Esophagus squamous epithelium (tissue), 5 donors: ENCODE data around the gene MUSK. TPM values are rescaled to one million over a fixed set of nuclear protein-coding genes. Genes with fewer than 3 reads are reported as not detected.

Source experiments
- DNase-seq: peaks from one replicate; lab custom pipeline; 2025; lab: John Stamatoyannopoulos, UW
- H3K27ac ChIP-seq, 4 donors: fragments of 200-600 bp; sonication (generic); one replicate each; pipeline ENCODE4 v1.5.1; 2016 to 2019; ENCODE audit warnings: mild to moderate bottlenecking in 1 of 4
- H3K27me3 ChIP-seq, 4 donors: fragments of 200-600 bp; sonication (generic); 1 replicate in 3 of 4; 2 replicates in 1 of 4; pipeline versions ENCODE4 v1.5.1 to v1.6.0; 2017 to 2021; ENCODE audit warnings: antibody characterized with exemption in 1 of 4
- H3K36me3 ChIP-seq, 3 donors: fragments of 200-600 bp; sonication (generic); one replicate each; pipeline ENCODE4 v1.5.1; 2016 to 2019
- H3K4me1 ChIP-seq, 3 donors: fragments of 200-600 bp; sonication (generic); one replicate each; pipeline ENCODE4 v1.5.1; 2017 to 2019
- H3K4me3 ChIP-seq, 4 donors: fragments of 200-600 bp; sonication (generic); 1 replicate in 3 of 4; 2 replicates in 1 of 4; pipeline ENCODE4 v1.5.1; 2016 to 2019; ENCODE audit warnings: mild to moderate bottlenecking in 2 of 4, moderate library complexity in 1 of 4
- H3K9me3 ChIP-seq, 3 donors: fragments of 200-600 bp; sonication (generic); one replicate each; pipeline ENCODE4 v1.5.1; 2016 to 2019
- CTCF ChIP-seq, 6 experiments: fragments of 450-650 bp in 4 of 6; fragments of 200-600 bp in 2 of 6; sonication (generic) in 2 of 6; IDR thresholded peaks; one replicate each; pipeline ENCODE4 v1.5.1; 2016 to 2019; ENCODE audit warnings: antibody characterized with exemption in 6 of 6, mild to moderate bottlenecking in 4 of 6, moderate library complexity in 4 of 6
- POLR2A ChIP-seq, 4 donors: fragments of 450-650 bp; IDR thresholded peaks; one replicate each; pipeline ENCODE4 v1.6.1; 2017; ENCODE audit warnings: antibody characterized with exemption in 4 of 4, mild to moderate bottlenecking in 4 of 4, moderate library complexity in 3 of 4
- WGBS, 2 donors: methylation state at CpG; one replicate each; pipeline ENCODE4 v1.1.5; 2018; 5-methylcytosine and 5-hydroxymethylcytosine counted together
- intact Hi-C: fragments of 100-400 bp; cut with DNase I; formaldehyde crosslinking; loops from one replicate; pipeline ENCODE4 v1.15.0; 2022
- total RNA-seq, 4 donors: library from RNA; depleted of rRNA; stranded (reverse); fragments of >200 nt; gene quantifications; one replicate each; pipeline ENCODE4 v1.1.0, GENCODE V29; 2016
- donor health status: DM: yes; HTN: yes; CAD: no.

The MUSK gene
- total RNA-seq, 4 donors from 2014 or later: 0.15 to 10.1 (median 1.5) TPM

- intact Hi-C loops: no loop called here
- no peak overlapping the region for H3K4me3 ChIP-seq
- H3K27ac ChIP-seq: no peak overlapping the region
- no peaks in the 10 kb centered on the region for H3K9me3 ChIP-seq
- WGBS, 2 donors: 51 to 55% methylated on average over 3 of the region's 3 CpGs
- no peaks in the 10 kb centered on the region for H3K36me3 ChIP-seq
- H3K4me1 ChIP-seq: peaks cover 0 to 4% (median 0%) of the 10 kb centered on the region in 3 donors
- TF ChIP-seq CTCF (IDR thresholded peaks at IDR 0.05): no peak
- TF ChIP-seq POLR2A (IDR thresholded peaks at IDR 0.05): no peak
- H3K27me3 ChIP-seq: no peaks in the 10 kb centered on the region
- no peak for DNase-seq
These were observed 174.4 kb downstream of the MUSK start for GRCh38 chr9:110842986-110843385.

DNA sequence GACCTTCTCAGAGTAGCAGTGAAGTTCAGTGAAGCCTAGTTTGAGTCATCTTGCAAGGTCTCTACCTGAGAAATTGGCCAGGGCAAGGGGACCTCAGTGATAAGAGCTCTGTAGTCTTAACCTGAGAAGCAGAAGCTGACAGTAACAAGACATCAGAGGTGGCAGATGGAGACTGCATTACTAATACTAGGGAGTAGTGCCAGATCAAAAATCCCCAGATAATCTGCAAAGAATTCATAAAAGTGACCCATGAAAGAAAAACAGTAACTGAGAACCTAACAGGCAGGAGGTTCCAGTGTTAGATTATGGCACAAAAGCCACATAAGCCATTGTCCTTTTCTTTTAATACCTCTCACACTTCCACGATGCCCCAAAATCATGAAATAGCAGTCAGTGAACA lies 175.5 kb downstream of the MUSK start:
- Histone ChIP-seq H3K9me3 (no peaks in the 10 kb centered on the region), H3K27ac (no peak overlapping the region), H3K4me1 (peaks cover 0 to 4% (median 0%) of the 10 kb centered on the region in 3 donors), H3K4me3 (no peak overlapping the region), H3K27me3 (no peaks in the 10 kb centered on the region), H3K36me3 (no peaks in the 10 kb centered on the region)
- intact Hi-C loops: no loop called here
- WGBS, 2 donors: 44% methylated on average over 1 of the region's 1 CpG
- DNase-seq: no peak
- TF ChIP-seq POLR2A (IDR thresholded peaks at IDR 0.05) (no peak), CTCF (IDR thresholded peaks at IDR 0.05) (no peak)

DNA sequence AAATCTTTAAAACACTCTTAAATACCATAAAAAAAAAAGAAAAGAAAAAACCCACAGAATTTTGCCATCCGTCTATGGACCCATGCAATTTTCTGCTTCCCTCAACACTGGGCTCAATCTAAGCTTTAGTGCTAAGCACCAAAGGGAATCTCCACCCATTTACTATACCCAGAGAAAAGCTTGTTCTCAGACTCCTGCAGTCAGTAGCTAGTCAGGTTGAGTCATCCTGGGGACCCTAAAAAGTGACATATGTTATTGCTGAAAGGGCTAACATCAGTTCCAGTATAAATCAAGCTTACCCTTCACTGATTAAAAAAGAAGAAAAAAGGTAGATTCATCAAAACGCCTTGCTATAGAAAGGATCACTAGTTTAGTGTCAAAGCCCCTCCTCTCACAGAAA lies 177.6 kb downstream of the MUSK start:
- H3K27me3 ChIP-seq: no peaks in the 10 kb centered on the region
- TF ChIP-seq POLR2A (IDR thresholded peaks at IDR 0.05) (no peak), CTCF (IDR thresholded peaks at IDR 0.05) (no peak)
- H3K27ac ChIP-seq: no peak overlapping the region
- peaks cover 0 to 4% (median 0%) of the 10 kb centered on the region in 3 donors for H3K4me1 ChIP-seq
- H3K4me3 ChIP-seq: no peak overlapping the region
- WGBS, 2 donors: 79 to 91% methylated on average over 2 of the region's 2 CpGs
- H3K36me3 ChIP-seq: no peaks in the 10 kb centered on the region
- DNase-seq: no peak
- intact Hi-C loops: no loop called here
- H3K9me3 ChIP-seq: no peaks in the 10 kb centered on the region

GRCh38 chr9:110847671-110848070 lies 179.1 kb downstream of the MUSK start:
- Histone ChIP-seq H3K4me3 (no peak overlapping the region), H3K36me3 (no peaks in the 10 kb centered on the region), H3K27ac (peak overlapping the region in 1 of 4 donors; percentile 10), H3K4me1 (peaks cover 0 to 4% (median 0%) of the 10 kb centered on the region in 3 donors), H3K27me3 (no peaks in the 10 kb centered on the region), H3K9me3 (no peaks in the 10 kb centered on the region)
- intact Hi-C loops: no loop called here
- DNase-seq: no peak
- WGBS, 2 donors: 16 to 21% methylated on average over 3 of the region's 3 CpGs
- TF ChIP-seq CTCF (IDR thresholded peaks at IDR 0.05) (no peak), POLR2A (IDR thresholded peaks at IDR 0.05) (no peak)

- no peak overlapping the region for H3K27ac ChIP-seq
- intact Hi-C loops: no loop called here
- TF ChIP-seq POLR2A (IDR thresholded peaks at IDR 0.05) (no peak), CTCF (IDR thresholded peaks at IDR 0.05) (no peak)
- H3K4me3 ChIP-seq: no peak overlapping the region
- H3K9me3 ChIP-seq: peaks cover 0 to 7% (median 0%) of the 10 kb centered on the region in 3 donors
- H3K4me1 ChIP-seq: peaks cover 0 to 4% (median 0%) of the 10 kb centered on the region in 3 donors
- no peak for DNase-seq
- 58 to 64% methylated on average over 6 of the region's 6 CpGs for WGBS, 2 donors
- H3K36me3 ChIP-seq: no peaks in the 10 kb centered on the region
- no peaks in the 10 kb centered on the region for H3K27me3 ChIP-seq
These were observed 182.0 kb downstream of the MUSK start for GRCh38 chr9:110850401-110851135.
